Upper lobe of right lung (tissue), 1 donor: ENCODE data around the gene PTBP3. TPM values are rescaled to one million over a fixed set of nuclear protein-coding genes. Genes with fewer than 3 reads are reported as not detected.

Experiments used
- ATAC-seq: fragments of 200-7000 bp; cut with Tn5 transposase; one replicate; pipeline ENCODE4 v1.9.1; 2020; ENCODE audit warnings: mild to moderate bottlenecking, moderate library complexity
- DNase-seq: peaks from one replicate; pipeline ENCODE4 v3.0.0-alpha.2; 2020
- H3K27ac ChIP-seq: fragments of 200-600 bp; one replicate; pipeline ENCODE4 v1.8.0; 2022
- H3K27me3 ChIP-seq: fragments of 200-600 bp; one replicate; pipeline ENCODE4 v1.8.0; 2022; ENCODE audit warnings: mild to moderate bottlenecking
- H3K36me3 ChIP-seq: fragments of 200-600 bp; one replicate; pipeline ENCODE4 v1.8.0; 2022
- H3K4me1 ChIP-seq: fragments of 200-600 bp; one replicate; pipeline ENCODE4 v1.8.0; 2022
- H3K4me3 ChIP-seq: fragments of 200-600 bp; one replicate; pipeline ENCODE4 v1.8.0; 2022; ENCODE audit warnings: mild to moderate bottlenecking
- H3K9me3 ChIP-seq: fragments of 200-600 bp; one replicate; pipeline ENCODE4 v1.8.0; 2022
- CTCF ChIP-seq: fragments of 200-600 bp; IDR thresholded peaks from one replicate; pipeline ENCODE4 v1.8.0; 2022; ENCODE audit warnings: antibody characterized with exemption
- intact Hi-C: fragments of 100-400 bp; cut with DNase I; formaldehyde crosslinking; loops from one replicate; pipeline ENCODE4 v1.11.0; 2022
- total RNA-seq: library from RNA; stranded (reverse); fragmentation: NEBNext Ultra II Directional; extraction: Animal tissue kit (Norgen Biotek cat#: 25700); gene quantifications from one replicate; pipeline ENCODE4 v1.2.1, GENCODE V29; 2021
- donor health status: DM: no; HTN: yes; CAD: no; lungs with severe emphysema.

Gene PTBP3
- total RNA-seq, 1 donor from 2014 or later, result 77.6 TPM

- DNase-seq (no peak), ATAC-seq (no peak)
- Histone ChIP-seq H3K27me3 (no peaks in the 10 kb centered on the region), H3K27ac (no peak overlapping the region), H3K36me3 (no peaks in the 10 kb centered on the region), H3K4me3 (no peak overlapping the region), H3K4me1 (peaks cover 8% of the 10 kb centered on the region), H3K9me3 (peaks cover 5% of the 10 kb centered on the region)
- no peak for TF ChIP-seq CTCF
- intact Hi-C loops, result no loop called here
These were observed 52.5 kb downstream of the PTBP3 start for GRCh38 chr9:112280904-112281303.

- Histone ChIP-seq H3K27me3 (no peaks in the 10 kb centered on the region), H3K4me3 (no peak overlapping the region), H3K27ac (no peak overlapping the region), H3K36me3 (no peaks in the 10 kb centered on the region), H3K9me3 (peaks cover 5% of the 10 kb centered on the region), H3K4me1 (peaks cover 8% of the 10 kb centered on the region)
- DNase-seq, result no peak
- TF ChIP-seq CTCF, result no peak
- intact Hi-C loops, result no loop called here
- no peak for ATAC-seq
These were observed 53.9 kb downstream of the PTBP3 start for GRCh38 chr9:112279501-112279900.

- DNase-seq (no peak), ATAC-seq (no peak)
- intact Hi-C loops, result no loop called here
- Histone ChIP-seq H3K9me3 (no peaks in the 10 kb centered on the region), H3K4me1 (peaks cover 8% of the 10 kb centered on the region), H3K27me3 (no peaks in the 10 kb centered on the region), H3K4me3 (no peak overlapping the region), H3K27ac (no peak overlapping the region), H3K36me3 (no peaks in the 10 kb centered on the region)
- no peak for TF ChIP-seq CTCF
These were observed 55.3 kb downstream of the PTBP3 start for GRCh38 chr9:112278152-112278551.

GRCh38 chr9:112274600-112274999 lies 58.8 kb downstream of the PTBP3 start:
- H3K4me1 ChIP-seq, result peaks cover 8% of the 10 kb centered on the region
- no peak for TF ChIP-seq CTCF
- H3K27me3 ChIP-seq, result no peaks in the 10 kb centered on the region
- intact Hi-C loops, result no loop called here
- no peak overlapping the region for H3K27ac ChIP-seq
- no peak overlapping the region for H3K4me3 ChIP-seq
- DNase-seq (no peak), ATAC-seq (no peak)
- H3K36me3 ChIP-seq, result no peaks in the 10 kb centered on the region
- H3K9me3 ChIP-seq, result no peaks in the 10 kb centered on the region

- no peak for DNase-seq
- Histone ChIP-seq H3K4me1 (peaks cover 8% of the 10 kb centered on the region), H3K27me3 (no peaks in the 10 kb centered on the region), H3K36me3 (no peaks in the 10 kb centered on the region), H3K9me3 (no peaks in the 10 kb centered on the region), H3K4me3 (no peak overlapping the region), H3K27ac (no peak overlapping the region)
- ATAC-seq, result no peak
- TF ChIP-seq CTCF, result no peak
- intact Hi-C loops, result no loop called here
These were observed 59.5 kb downstream of the PTBP3 start for GRCh38 chr9:112273876-112274275.

- no peaks in the 10 kb centered on the region for H3K4me1 ChIP-seq
- peaks cover under 1% of the 10 kb centered on the region for H3K36me3 ChIP-seq
- no peaks in the 10 kb centered on the region for H3K9me3 ChIP-seq
- TF ChIP-seq CTCF, result no peak
- no peaks in the 10 kb centered on the region for H3K27me3 ChIP-seq
- no peak for DNase-seq
- no peak overlapping the region for H3K27ac ChIP-seq
- no peak overlapping the region for H3K4me3 ChIP-seq
- no peak for ATAC-seq
- intact Hi-C loops, result no loop called here
These were observed 61.8 kb downstream of the PTBP3 start for GRCh38 chr9:112271466-112272098.
